ENCODE results near the gene MS4A2. TPM values are rescaled to one million over a fixed set of nuclear protein-coding genes. Genes with fewer than 3 reads are reported as not detected.

The MS4A2 gene
- total and polyA plus RNA-seq, 2 of the 8 experiments (the other 6 are each of a cell fraction or from before 2014, with no cell fraction given): not detected

DNA sequence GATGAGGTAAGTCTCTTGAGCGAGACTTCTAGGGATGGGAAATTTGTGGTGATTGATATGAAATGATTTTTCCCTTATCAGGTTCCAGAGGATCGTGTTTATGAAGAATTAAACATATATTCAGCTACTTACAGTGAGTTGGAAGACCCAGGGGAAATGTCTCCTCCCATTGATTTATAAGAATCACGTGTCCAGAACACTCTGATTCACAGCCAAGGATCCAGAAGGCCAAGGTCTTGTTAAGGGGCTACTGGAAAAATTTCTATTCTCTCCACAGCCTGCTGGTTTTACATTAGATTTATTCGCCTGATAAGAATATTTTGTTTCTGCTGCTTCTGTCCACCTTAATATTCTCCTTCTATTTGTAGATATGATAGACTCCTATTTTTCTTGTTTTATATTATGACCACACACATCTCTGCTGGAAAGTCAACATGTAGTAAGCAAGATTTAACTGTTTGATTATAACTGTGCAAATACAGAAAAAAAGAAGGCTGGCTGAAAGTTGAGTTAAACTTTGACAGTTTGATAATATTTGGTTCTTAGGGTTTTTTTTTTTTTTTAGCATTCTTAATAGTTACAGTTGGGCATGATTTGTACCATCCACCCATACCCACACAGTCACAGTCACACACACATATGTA, 7.1 kb downstream of the MS4A2 start (continued):
- TF ChIP-seq ATF3 (IDR thresholded peaks at IDR 0.05; ENCODE audit: insufficient read depth, low read depth, low read length) (no peak), ASH2L (IDR thresholded peaks at IDR 0.05; ENCODE audit: low read length) (no peak), KDM1A (IDR thresholded peaks at IDR 0.05; ENCODE audit: borderline replicate concordance, low read length) (no peak)

Data from H1 (cell line).